HEK293T (cell line): ENCODE measurements around the gene PSG2.
A peak's percentile ranks its signal among the peaks of the same experiment; 100 is the strongest.
"Not testable (repeated sequence)": the region's sequence is repeated elsewhere in the genome, so short reads cannot be mapped to it uniquely, and the experiment has no call there.

ENCODE experiments used
- CTCF ChIA-PET: fragments of 350-600 bp; formaldehyde crosslinking; extraction: SDS; loops from one replicate; lab custom pipeline; 2021; ENCODE audit warnings: antibody characterized with exemption, inconsistent platforms; lab: Yijun Ruan, JAX
- POLR2A ChIA-PET: fragments of 350-600 bp; formaldehyde crosslinking; extraction: SDS; loops from one replicate; lab custom pipeline; 2020; ENCODE audit warnings: antibody characterized with exemption, inconsistent platforms; lab: Yijun Ruan, JAX
- DNase-seq: peaks from one replicate; pipeline ENCODE4 v3.0.0; 2012; ENCODE audit warnings: mixed read lengths; ENCODE audit errors: extremely low spot score
- ARNT ChIP-seq: fragments of 450-650 bp; IDR thresholded peaks from 2 replicates; pipeline ENCODE4 v1.6.1; 2017; ENCODE audit warnings: mild to moderate bottlenecking
- BHLHE40 ChIP-seq: fragments of 450-650 bp; IDR thresholded peaks from 2 replicates; pipeline ENCODE4 v1.6.1; 2016; ENCODE audit warnings: mild to moderate bottlenecking, moderate library complexity, borderline replicate concordance
- CTBP1 ChIP-seq: fragments of 450-650 bp; IDR thresholded peaks from 2 replicates; pipeline ENCODE4 v1.6.1; 2016; ENCODE audit warnings: borderline replicate concordance
- ELF4 ChIP-seq: fragments of 450-650 bp; IDR thresholded peaks from 2 replicates; pipeline ENCODE4 v1.6.1; 2017; ENCODE audit warnings: antibody characterized with exemption
- FOXA1 ChIP-seq: fragments of 450-650 bp; IDR thresholded peaks from 2 replicates; pipeline ENCODE4 v1.6.1; 2016; ENCODE audit warnings: mild to moderate bottlenecking
- FOXK2 ChIP-seq: fragments of 450-650 bp; IDR thresholded peaks from 2 replicates; pipeline ENCODE4 v1.6.1; 2016; ENCODE audit warnings: mild to moderate bottlenecking
- FOXM1 ChIP-seq: fragments of 450-650 bp; IDR thresholded peaks from 2 replicates; pipeline ENCODE4 v1.6.1; 2017; ENCODE audit warnings: mild to moderate bottlenecking, borderline replicate concordance
- HDGF ChIP-seq: fragments of 450-650 bp; IDR thresholded peaks from 2 replicates; pipeline ENCODE4 v1.6.1; 2017; ENCODE audit warnings: antibody characterized with exemption, borderline replicate concordance
- L3MBTL2 ChIP-seq: fragments of 450-650 bp; conservative IDR thresholded peaks from 2 replicates; pipeline ENCODE4 v1.6.1; 2016; ENCODE audit warnings: mild to moderate bottlenecking
- LEF1 ChIP-seq: fragments of 450-650 bp; IDR thresholded peaks from 2 replicates; pipeline ENCODE4 v1.6.1; 2017; ENCODE audit warnings: mild to moderate bottlenecking, borderline replicate concordance
- NFRKB ChIP-seq: fragments of 450-650 bp; IDR thresholded peaks from 2 replicates; pipeline ENCODE4 v1.6.1; 2016; ENCODE audit warnings: mild to moderate bottlenecking, moderate library complexity
- SP1 ChIP-seq: fragments of 450-650 bp; IDR thresholded peaks from 2 replicates; pipeline ENCODE4 v1.6.1; 2017
- SUZ12 ChIP-seq: fragments of 450-650 bp; IDR thresholded peaks from 2 replicates; pipeline ENCODE4 v1.6.1; 2016; ENCODE audit warnings: mild to moderate bottlenecking
- TARDBP ChIP-seq: fragments of 450-650 bp; IDR thresholded peaks from 2 replicates; pipeline ENCODE4 v1.6.1; 2016
- TF ChIP-seq, protein P1 (sequence below): fragments of 450-650 bp; IDR thresholded peaks from 2 replicates; pipeline ENCODE4 v1.6.1; 2016

Gene PSG2

DNA sequence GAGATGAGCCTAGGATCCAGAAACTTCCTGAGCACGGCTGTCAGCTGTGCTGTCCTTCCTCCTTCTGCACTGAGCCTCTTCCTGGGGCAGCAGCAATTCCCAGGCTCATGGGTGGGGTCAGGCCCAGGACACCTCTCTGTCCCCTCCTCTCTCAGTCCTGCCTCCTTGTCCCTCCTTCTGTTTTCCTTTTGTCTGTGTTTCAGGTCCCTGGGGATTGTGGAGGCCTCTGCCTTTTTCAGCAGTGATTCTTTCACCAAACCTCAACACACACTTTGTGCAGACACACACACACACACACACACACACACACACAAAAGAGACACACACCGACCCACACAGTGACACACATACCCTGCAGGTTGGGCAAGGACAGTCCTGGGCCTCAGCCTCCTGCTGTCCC lies at the start of gene PSG2:
Gene PSG2 (minus strand): TSS at position 101 of the 400 bp plus-strand sequence. CDS start 132 bp downstream, outside the sequence.
- DNase-seq, POLR2A ChIA-PET: not testable (repeated sequence)
- CTCF ChIA-PET: interaction anchor here (0.6 kb wide), 1 partner anchor 265 kb away, joined by 3 read pairs; no protein-coding TSS in a partner anchor

DNA sequence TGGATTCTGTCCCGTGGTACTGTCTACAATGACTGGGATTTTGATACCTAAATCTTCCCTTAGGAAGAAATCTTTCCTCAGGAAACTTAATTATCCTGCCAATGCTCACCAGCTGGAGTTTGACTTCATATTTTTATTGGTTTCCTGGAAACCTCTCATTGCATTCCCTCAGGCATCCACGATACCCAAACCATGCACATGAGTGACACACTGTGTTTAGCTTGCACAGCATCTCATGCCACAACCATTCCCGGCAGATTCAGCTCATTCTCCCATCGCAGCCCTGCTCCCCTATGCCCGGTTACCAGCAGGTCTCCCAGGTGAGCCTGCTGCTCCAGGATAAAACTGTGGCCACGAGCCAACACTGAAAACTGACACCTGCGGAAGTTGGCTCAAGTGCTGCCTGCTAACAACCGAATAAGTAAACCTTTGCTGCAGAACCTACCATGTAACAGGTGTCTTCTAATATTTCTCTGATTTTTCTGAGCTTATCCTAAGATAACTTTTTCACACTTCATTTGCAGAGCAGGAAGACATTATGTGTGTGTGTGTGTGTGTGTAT lies 48.9 kb upstream of the PSG2 start:
- CTCF ChIA-PET, DNase-seq, POLR2A ChIA-PET: not testable (repeated sequence)

DNA sequence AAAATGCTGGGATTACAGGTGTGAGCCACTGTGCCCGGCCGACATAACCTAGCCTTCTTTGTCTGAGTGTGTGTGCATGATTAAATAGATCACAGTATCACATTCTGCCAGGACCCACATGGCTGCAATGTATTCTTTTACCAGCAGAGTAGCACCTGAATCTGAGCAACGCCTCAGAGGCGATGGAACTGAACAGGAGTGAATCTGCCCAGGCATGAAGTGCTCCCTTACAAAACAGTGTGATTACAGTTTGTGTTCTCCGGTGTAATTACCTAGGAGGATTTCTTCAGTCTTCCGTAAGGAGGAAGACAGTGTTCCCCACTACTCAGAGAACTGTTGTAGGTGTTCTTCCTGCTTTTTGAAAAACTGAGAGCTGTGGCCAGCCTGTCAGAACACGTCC lies 46.7 kb upstream of the PSG2 start:
- DNase-seq, POLR2A ChIA-PET, CTCF ChIA-PET: not testable (repeated sequence)

DNA sequence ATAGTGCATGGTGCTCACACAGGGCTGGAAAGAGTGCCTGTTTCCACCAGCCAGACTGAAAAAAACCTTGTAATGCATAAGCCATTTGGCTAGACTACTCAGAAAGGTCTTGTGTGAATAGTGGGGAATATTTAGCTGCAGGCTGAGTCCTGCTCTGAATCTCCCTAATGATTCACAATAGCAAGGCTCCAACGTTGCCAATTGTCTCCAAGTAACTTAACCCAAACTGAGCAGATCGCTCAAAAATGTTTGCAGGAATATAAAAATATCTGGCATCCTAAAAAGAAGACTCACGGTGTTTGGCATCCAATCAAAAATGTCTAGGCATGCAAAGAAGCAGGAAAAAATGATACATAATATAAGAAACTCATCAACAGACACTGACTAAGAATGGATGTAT lies 44.8 kb upstream of the PSG2 start:
- DNase-seq, CTCF ChIA-PET, POLR2A ChIA-PET: not testable (repeated sequence)

DNA sequence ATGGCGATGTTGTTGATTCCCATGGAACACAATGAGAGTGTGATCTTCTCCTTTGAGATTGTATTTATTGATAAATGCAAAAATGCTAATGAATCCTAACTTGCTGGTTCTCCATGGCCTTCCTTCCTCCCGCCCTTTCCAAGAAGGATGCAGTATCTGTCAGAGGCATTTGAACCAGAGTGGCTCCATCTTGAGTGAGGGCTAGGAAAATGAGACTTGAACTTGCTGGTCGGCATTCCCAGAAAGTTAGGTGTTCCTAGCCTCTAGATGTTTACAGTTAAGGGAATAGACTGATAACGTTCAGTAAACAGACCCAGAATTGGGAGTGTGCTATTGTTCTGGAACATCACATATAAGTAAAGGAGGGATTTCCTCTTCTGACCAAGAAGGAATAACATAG lies 44.2 kb upstream of the PSG2 start:
- ChIA-PET CTCF (no interaction called here), POLR2A (no interaction called here)
- no peak for TF ChIP-seq FOXA1
- no peak for TF ChIP-seq ARNT
- TF ChIP-seq SP1: no peak
- TF ChIP-seq BHLHE40: no peak
- no peak for TF ChIP-seq NFRKB
- TF ChIP-seq TARDBP: no peak
- TF ChIP-seq, protein P1, sequence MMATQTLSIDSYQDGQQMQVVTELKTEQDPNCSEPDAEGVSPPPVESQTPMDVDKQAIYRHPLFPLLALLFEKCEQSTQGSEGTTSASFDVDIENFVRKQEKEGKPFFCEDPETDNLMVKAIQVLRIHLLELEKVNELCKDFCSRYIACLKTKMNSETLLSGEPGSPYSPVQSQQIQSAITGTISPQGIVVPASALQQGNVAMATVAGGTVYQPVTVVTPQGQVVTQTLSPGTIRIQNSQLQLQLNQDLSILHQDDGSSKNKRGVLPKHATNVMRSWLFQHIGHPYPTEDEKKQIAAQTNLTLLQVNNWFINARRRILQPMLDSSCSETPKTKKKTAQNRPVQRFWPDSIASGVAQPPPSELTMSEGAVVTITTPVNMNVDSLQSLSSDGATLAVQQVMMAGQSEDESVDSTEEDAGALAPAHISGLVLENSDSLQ: no peak
- TF ChIP-seq FOXK2: no peak
- no peak for TF ChIP-seq HDGF
- TF ChIP-seq SUZ12: no peak
- no peak for TF ChIP-seq L3MBTL2
- no peak for TF ChIP-seq FOXM1
- TF ChIP-seq LEF1: no peak
- no peak for TF ChIP-seq CTBP1
- TF ChIP-seq ELF4: no peak
- no peak for DNase-seq

DNA sequence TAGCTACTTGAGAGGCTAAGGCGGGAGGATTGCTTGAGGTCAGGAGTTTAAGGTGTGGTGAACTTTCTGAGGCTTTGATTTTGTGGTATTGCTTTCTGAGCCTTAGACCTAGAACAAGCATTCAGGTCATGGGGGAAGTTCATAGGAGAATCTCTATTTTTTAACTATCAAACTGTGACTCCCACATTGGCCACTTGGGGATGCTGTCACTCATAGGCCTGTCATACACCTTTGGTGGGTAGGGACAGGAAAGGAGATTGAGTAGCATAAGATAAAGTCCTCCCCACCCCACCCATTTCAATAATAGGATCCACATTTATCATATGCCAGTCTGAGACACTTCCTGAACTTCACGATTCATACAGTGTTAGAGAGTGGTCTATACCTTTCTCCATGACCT lies 41.9 kb upstream of the PSG2 start:
- TF ChIP-seq ARNT (no peak), FOXK2 (no peak), ELF4 (no peak), HDGF (no peak), LEF1 (no peak), FOXM1 (no peak), CTBP1 (no peak)
- TF ChIP-seq, protein P1: peak; percentile 49
- peak; percentile 38 for DNase-seq
- CTCF ChIA-PET: no interaction called here
- POLR2A ChIA-PET: no interaction called here

DNA sequence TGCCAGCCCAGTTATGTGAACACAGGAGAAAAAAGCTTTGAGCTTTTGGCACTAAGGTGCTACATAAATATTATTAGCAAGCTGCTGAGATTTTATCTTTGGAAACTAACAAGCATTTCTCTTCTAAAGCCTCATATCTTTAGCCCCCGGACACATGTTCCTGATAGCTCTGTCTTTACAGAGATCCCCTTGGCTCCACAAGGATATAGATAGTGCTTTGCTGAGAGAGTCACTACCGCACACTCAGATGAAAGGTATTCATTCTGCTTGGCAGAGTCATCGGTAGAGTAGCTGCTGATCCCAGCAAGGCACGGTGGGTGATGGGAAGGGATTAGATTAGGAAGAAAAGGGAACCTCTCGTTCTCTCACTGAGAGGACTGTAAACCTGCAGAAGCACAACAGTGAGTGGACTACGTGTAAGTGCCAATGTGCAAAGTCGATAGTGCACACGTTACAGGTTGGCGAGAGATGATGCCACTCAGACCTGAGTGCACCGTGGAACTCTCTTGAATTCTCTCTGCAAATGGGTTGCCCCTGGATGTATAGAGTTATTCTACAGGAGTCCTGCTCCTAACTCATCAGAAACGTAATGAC lies 38.0 kb upstream of the PSG2 start:
- DNase-seq, CTCF ChIA-PET: not testable (repeated sequence)

DNA sequence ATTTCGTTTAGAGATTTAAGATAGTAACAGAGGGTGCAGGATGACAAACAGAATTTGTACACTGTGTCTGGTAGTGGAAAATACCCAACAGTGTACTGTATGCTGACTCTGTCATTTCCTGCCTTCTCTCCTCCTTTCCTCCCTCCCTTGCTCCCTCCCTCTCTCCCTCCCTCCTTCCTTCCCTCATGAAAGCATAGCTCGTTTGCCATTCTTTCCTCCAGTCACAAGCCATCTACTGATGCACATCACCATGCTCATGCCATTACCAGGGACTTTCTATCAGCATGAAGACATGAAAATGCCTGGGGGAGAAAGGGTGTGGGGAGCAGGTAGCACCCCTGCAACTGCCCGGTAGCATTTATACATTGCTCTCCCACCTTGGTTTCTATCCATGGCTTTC lies 37.0 kb upstream of the PSG2 start:
- DNase-seq, POLR2A ChIA-PET, CTCF ChIA-PET: not testable (repeated sequence)

More for the DNA sequence above, 38.0 kb upstream of the PSG2 start:
- POLR2A ChIA-PET: not testable (repeated sequence)

DNA sequence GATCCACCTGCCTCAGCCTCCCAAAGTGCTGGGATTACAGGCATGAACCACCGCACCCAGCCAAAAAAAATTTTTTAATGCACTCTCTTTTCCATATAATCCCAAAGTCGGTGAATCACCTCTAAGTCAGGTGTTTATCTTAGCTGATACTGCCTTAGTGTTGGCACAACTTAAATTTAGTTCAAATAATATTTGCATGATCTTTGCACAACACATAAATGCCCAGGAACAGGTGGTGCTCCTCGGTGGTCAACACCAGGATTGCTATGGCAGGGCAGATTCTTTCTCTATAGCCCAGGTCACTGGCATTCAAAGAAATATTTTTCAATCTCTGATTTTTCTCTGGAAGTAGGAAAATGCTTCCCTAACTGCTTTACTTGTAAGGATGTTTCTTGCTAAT lies 33.9 kb upstream of the PSG2 start:
- POLR2A ChIA-PET, CTCF ChIA-PET, DNase-seq: not testable (repeated sequence)

DNA sequence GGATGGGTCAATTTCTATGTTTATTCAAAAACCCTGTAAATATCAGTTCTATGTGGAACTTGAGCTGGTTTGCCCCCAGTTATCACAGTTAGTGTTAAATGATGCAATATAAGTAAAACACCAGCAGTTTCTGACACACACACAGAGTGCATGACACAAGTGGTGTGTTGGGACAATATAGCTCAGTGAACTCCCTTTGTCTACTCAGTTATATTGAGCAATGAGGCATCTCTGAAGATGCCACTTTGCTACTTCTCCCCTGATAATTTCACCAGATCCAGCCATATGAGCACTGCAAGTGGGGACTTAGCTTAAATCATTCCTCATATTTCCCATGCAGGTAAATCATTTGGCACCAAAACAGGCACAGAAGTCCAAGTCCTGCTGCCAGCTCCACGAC lies 33.0 kb upstream of the PSG2 start:
- CTCF ChIA-PET: not testable (repeated sequence)

DNA sequence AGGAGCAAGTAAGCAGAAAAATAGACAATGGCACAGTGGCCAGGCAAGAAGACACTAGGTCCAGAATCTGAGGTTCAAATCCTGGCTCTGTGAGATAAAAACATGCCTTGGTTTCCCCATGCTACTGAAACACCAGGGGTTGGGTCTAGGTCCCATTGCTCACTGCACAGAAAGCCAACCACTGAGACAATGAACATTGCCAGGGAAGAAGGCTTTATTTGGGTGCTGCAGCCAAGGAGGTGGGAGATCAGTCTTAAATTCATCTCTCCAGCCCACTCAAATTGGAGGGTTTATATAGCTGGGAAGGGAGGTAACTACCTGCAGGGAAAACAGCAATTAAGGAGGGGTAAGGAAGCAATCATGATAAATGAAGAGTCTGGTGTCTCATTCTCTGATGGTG lies 32.6 kb upstream of the PSG2 start:
- CTCF ChIA-PET, DNase-seq, POLR2A ChIA-PET: not testable (repeated sequence)

More for the DNA sequence above, 33.0 kb upstream of the PSG2 start:
- POLR2A ChIA-PET, DNase-seq: not testable (repeated sequence)

DNA sequence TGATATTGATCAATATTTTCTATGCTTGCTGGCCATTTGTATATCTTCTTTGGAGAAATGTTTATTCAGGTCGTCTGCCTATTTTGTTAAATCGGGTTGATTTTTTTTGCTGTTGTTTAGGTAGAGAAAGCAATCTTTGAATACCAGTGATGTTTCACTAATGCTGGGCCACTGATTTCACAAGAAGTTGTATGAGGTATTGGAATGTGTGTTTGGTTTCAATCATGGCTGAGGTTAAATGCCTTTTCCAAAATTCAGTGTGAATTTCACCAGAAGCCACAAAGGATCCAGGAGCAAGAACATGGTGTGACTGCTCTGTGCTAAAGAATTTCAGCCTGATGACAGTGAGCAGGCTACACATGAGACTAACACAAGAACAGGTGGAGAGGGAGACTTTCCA lies 32.1 kb upstream of the PSG2 start:
- POLR2A ChIA-PET, DNase-seq, CTCF ChIA-PET: not testable (repeated sequence)

DNA sequence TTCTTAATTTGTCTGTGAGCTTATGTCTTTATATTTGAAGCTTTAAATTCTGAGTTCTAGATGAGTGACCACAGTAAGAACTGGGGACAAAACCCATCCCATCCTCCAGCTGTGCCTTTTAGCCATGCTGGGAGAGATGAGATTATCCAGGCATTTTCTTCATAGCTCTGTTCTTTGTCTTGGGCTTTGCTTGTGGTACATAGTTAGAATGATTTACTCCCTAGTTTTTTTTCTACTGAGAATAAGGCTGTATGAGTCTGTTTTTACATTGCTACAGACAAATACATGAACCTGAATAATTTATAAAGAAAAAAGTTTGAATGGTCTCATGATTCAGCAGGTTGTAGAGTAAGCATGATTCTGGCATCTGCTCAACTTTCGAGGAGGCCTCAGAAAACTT lies 24.9 kb upstream of the PSG2 start:
- CTCF ChIA-PET, DNase-seq, POLR2A ChIA-PET: not testable (repeated sequence)
